GM12878 (cell line): ENCODE data around the gene TMEM198. TPM values are rescaled to one million over a fixed set of nuclear protein-coding genes. Genes with fewer than 3 reads are reported as not detected.
A peak's percentile ranks its signal among the peaks of the same experiment; 100 is the strongest.

Experiments
- ATAC-seq: fragments of 200-7000 bp; cut with Tn5 transposase; 3 replicates; pipeline ENCODE4 v1.9.1; 2020; ENCODE audit warnings: mild to moderate bottlenecking, moderate library complexity
- BruUV-seq: library from RNA; stranded (reverse); fragments of 400-500 nt; replicated peaks from 2 replicates; lab custom pipeline; 2021; lab: Mats Ljungman, UMichigan
- CTCF ChIA-PET: fragments of 300-600 bp; sonication (Branson Sonifier 250); formaldehyde crosslinking; extraction: SDS; loops from one replicate; lab custom pipeline; 2021; ENCODE audit warnings: inconsistent platforms; lab: Yijun Ruan, JAX
- POLR2A ChIA-PET: fragments of 350-600 bp; formaldehyde crosslinking; extraction: SDS; loops from one replicate; lab custom pipeline; 2021; ENCODE audit warnings: inconsistent platforms; lab: Charles Lee
- RAD21 ChIA-PET: fragments of 300-600 bp; sonication (Branson Sonifier 250); formaldehyde crosslinking; loops from one replicate; lab custom pipeline; 2023; ENCODE audit warnings: antibody characterized with exemption; ENCODE audit not compliant: unreplicated experiment; lab: Charles Lee
- SMC1A ChIA-PET: fragments of 300-600 bp; sonication (Branson Sonifier 250); formaldehyde crosslinking; loops from one replicate; lab custom pipeline; 2023; ENCODE audit not compliant: unreplicated experiment, uncharacterized antibody; lab: Charles Lee
- DNase-seq: peaks from one replicate; pipeline ENCODE4 v3.0.0-alpha.2; 2011; ENCODE audit warnings: low read depth, low spot score
- FAIRE-seq: peaks from 3 replicates; lab custom pipeline; 2011; peaks lifted over from hg19 to GRCh38; lab: Jason Lieb, UNC
- H2AFZ ChIP-seq: 2 replicates; pipeline ENCODE4 v1.6.0; 2011; ENCODE audit warnings: low read depth, low read length, control low read depth; ENCODE audit not compliant: control insufficient read depth
- H3K27ac ChIP-seq: 2 replicates; pipeline ENCODE4 v1.5.1; 2011; ENCODE audit warnings: control low read depth; ENCODE audit not compliant: control insufficient read depth, insufficient read depth
- H3K27me3 ChIP-seq, 2 experiments: replicated peaks in 1 of 2; 2 replicates each; pipeline versions ENCODE4 v1.6.0 to v1.6.1; 2011; ENCODE audit warnings: low read length in 1 of 2; ENCODE audit not compliant: control insufficient read depth in 2 of 2, insufficient read depth in 2 of 2
- H3K36me3 ChIP-seq, 2 experiments: 2 replicates each; pipeline ENCODE4 v1.5.1; 2011; ENCODE audit warnings: low read length in 1 of 2; ENCODE audit not compliant: control insufficient read depth in 2 of 2, insufficient read depth in 2 of 2
- H3K4me1 ChIP-seq: 2 replicates; pipeline ENCODE4 v1.6.1; 2011; ENCODE audit warnings: mild to moderate bottlenecking, low read length, moderate library complexity, mixed read lengths; ENCODE audit not compliant: control insufficient read depth, insufficient read depth
- H3K4me2 ChIP-seq: 2 replicates; pipeline ENCODE4 v1.6.0; 2011; ENCODE audit warnings: control low read depth; ENCODE audit not compliant: control insufficient read depth, insufficient read depth
- H3K4me3 ChIP-seq: fragments of 200-600 bp; sonication (generic); 2 replicates; pipeline ENCODE4 v1.5.1; 2016
- H3K79me2 ChIP-seq: 2 replicates; pipeline ENCODE4 v1.6.0; 2011; ENCODE audit warnings: low read length; ENCODE audit not compliant: control insufficient read depth, insufficient read depth
- H3K9ac ChIP-seq: 2 replicates; pipeline ENCODE4 v1.8.0; 2011; ENCODE audit warnings: low read length, control low read depth, mixed read lengths; ENCODE audit not compliant: control insufficient read depth, insufficient read depth
- H3K9me3 ChIP-seq: replicated peaks from 3 replicates; pipeline ENCODE4 v1.5.1; 2011; ENCODE audit warnings: mild to moderate bottlenecking, low read length; ENCODE audit not compliant: control insufficient read depth, insufficient read depth
- H4K20me1 ChIP-seq: 2 replicates; pipeline ENCODE4 v1.6.0; 2011; ENCODE audit not compliant: control insufficient read depth, insufficient read depth
- BHLHE40 ChIP-seq, 2 experiments: fragments of 450-650 bp in 1 of 2; IDR thresholded peaks; 2 replicates each; pipeline ENCODE4 v1.6.1; 2011 to 2017; ENCODE audit warnings: low read depth in 2 of 2, borderline replicate concordance in 1 of 2, improper control_type of control experiment in 1 of 2, low read length in 1 of 2, mild to moderate bottlenecking in 1 of 2
- CREM ChIP-seq: IDR thresholded peaks from 2 replicates; pipeline ENCODE4 v1.6.1; 2014; ENCODE audit warnings: antibody characterized with exemption, low read depth
- DPF2 ChIP-seq: fragments of 450-650 bp; IDR thresholded peaks from 2 replicates; pipeline ENCODE4 v1.6.1; 2017; ENCODE audit warnings: mild to moderate bottlenecking
- ETV6 ChIP-seq, 2 experiments: fragments of 450-650 bp in 1 of 2; IDR thresholded peaks in 1 of 2; conservative IDR thresholded peaks in 1 of 2; 2 replicates each; pipeline ENCODE4 v1.6.1; 2014; ENCODE audit warnings: antibody characterized with exemption in 1 of 2, borderline replicate concordance in 1 of 2, low read depth in 1 of 2, mild to moderate bottlenecking in 1 of 2, moderate library complexity in 1 of 2
- IKZF1 ChIP-seq: fragments of 450-650 bp; conservative IDR thresholded peaks from 2 replicates; pipeline ENCODE4 v1.6.1; 2017; ENCODE audit warnings: antibody characterized with exemption, mild to moderate bottlenecking
- LARP7 ChIP-seq: fragments of 450-650 bp; IDR thresholded peaks from 2 replicates; pipeline ENCODE4 v1.6.1; 2017; ENCODE audit warnings: mild to moderate bottlenecking
- MYC ChIP-seq: IDR thresholded peaks from 2 replicates; pipeline ENCODE4 v1.6.1; 2011; ENCODE audit warnings: mild to moderate bottlenecking, low read length, moderate library complexity, inconsistent platforms; ENCODE audit not compliant: insufficient read depth, insufficient replicate concordance, insufficient read length, severe bottlenecking
- NKRF ChIP-seq: fragments of 450-650 bp; conservative IDR thresholded peaks from 2 replicates; pipeline ENCODE4 v1.6.1; 2017; ENCODE audit warnings: mild to moderate bottlenecking, moderate library complexity
- RAD51 ChIP-seq: fragments of 450-650 bp; IDR thresholded peaks from 2 replicates; pipeline ENCODE4 v1.6.1; 2016; ENCODE audit warnings: moderate library complexity, mild to moderate bottlenecking, inconsistent platforms
- REST ChIP-seq: IDR thresholded peaks from 2 replicates; pipeline ENCODE4 v1.6.1; 2012; ENCODE audit warnings: mild to moderate bottlenecking, low read depth, low read length
- RUNX3 ChIP-seq: IDR thresholded peaks from 2 replicates; pipeline ENCODE4 v1.6.1; 2012; ENCODE audit warnings: low read length, inconsistent platforms
- TCF7 ChIP-seq: IDR thresholded peaks from 2 replicates; pipeline ENCODE4 v1.6.1; 2014; ENCODE audit warnings: antibody characterized with exemption, borderline replicate concordance
- ZNF24 ChIP-seq: fragments of 450-650 bp; IDR thresholded peaks from 2 replicates; pipeline ENCODE4 v1.6.1; 2017; ENCODE audit warnings: antibody characterized with exemption, mild to moderate bottlenecking
- ZNF622 ChIP-seq: fragments of 450-650 bp; IDR thresholded peaks from 2 replicates; pipeline ENCODE4 v1.6.1; 2017; ENCODE audit warnings: mild to moderate bottlenecking, inconsistent platforms
- WGBS: methylation state at CpG from one replicate; pipeline ENCODE4 v1.1.6; 2016; ENCODE audit warnings: low lambda C conversion rate; ENCODE audit not compliant: insufficient replicate concordance, insufficient coverage; ENCODE audit errors: missing lambda C conversion rate; 5-methylcytosine and 5-hydroxymethylcytosine counted together
- in situ Hi-C: fragments of 300-500 bp; cut with MboI; formaldehyde crosslinking; loops from 9 replicates; pipeline ENCODE4 v1.14.3; 2018; ENCODE audit warnings: mixed read lengths
- intact Hi-C: fragments of 100-400 bp; cut with micrococcal nuclease; formaldehyde crosslinking; loops from one replicate; pipeline ENCODE4 v1.14.2; 2022; ENCODE audit not compliant: unreplicated experiment
- polyA plus RNA-seq, 11 experiments: library from polyadenylated mRNA; depleted of rRNA in 4 of 11; unstranded in 6 of 11; stranded (reverse) in 5 of 11; fragments of >200 nt; fragmentation: Nextera tagmentation in 4 of 11; fragmentation: Illumina TruSeq in 1 of 11; extraction: Ambion mirVana in 4 of 11; extraction: Trizol in 1 of 11; gene quantifications; 1 replicate in 1 of 11; 2 replicates in 10 of 11; pipeline versions ENCODE4 v1.2.1 to v1.2.3, GENCODE V29; 2011 to 2016; ENCODE audit warnings: inconsistent platforms in 2 of 11, missing spikeins in 2 of 11, low read depth in 1 of 11
- total RNA-seq, 4 experiments: library from RNA; depleted of rRNA in 3 of 4; stranded (reverse); fragments of >200 nt in 3 of 4; fragmentation: Illumina TruSeq in 1 of 4; extraction: Trizol in 1 of 4; gene quantifications; 2 replicates each; pipeline versions ENCODE4 v1.2.1 to v1.2.3, GENCODE V29; 2013 to 2021

The TMEM198 gene
- total and polyA plus RNA-seq, 10 of the 15 experiments (the other 5 are each of a cell fraction or from before 2014, with no cell fraction given) = 0.16 to 1.2 (median 0.65) TPM; not detected in 2

- TF ChIP-seq IKZF1 (peak; percentile 65), TCF7 (no peak), BHLHE40 (IDR thresholded peaks at IDR 0.05; ENCODE audit: borderline replicate concordance in 1 of 2, low read depth in 2 of 2, low read length in 1 of 2) (peak in 1 of 2 experiments; percentile 50; a peak in 1 of 4 replicates), CREM (peak; percentile 71), RUNX3 (0 out of 2 replicates have a peak, but pooled peaks have one; percentile 11), DPF2 (peak; percentile 59), LARP7 (peak; percentile 84), MYC (peak; percentile 28)
- TF ChIP-seq, all 136 proteins: peak for 30
These were observed 2.1 kb upstream of the TMEM198 start (continued) for GRCh38 chr2:219541611-219542180.

- FAIRE-seq = no peak
- DNase-seq = no peak
- Histone ChIP-seq H3K4me2 (peak overlapping the region; percentile 81), H2AFZ (peak overlapping the region; percentile 62), H3K9me3 (no peaks in the 10 kb centered on the region), H3K27me3 (peaks cover 0 to 7% of the 10 kb centered on the region in 2 experiments; a peak in 2 of 4 replicates), H3K27ac (no peak overlapping the region), H3K79me2 (no peaks in the 10 kb centered on the region), H3K4me3 (peak overlapping the region; percentile 69), H4K20me1 (no peaks in the 10 kb centered on the region; the same call in 1 of the 2 replicates), H3K4me1 (peaks cover 3% of the 10 kb centered on the region; the same call in 1 of the 2 replicates), H3K36me3 (no peaks in the 10 kb centered on the region; a peak in 1 of 4 replicates), H3K9ac (peak overlapping the region; percentile 44; the same call in 1 of the 2 replicates)
- WGBS = 1% methylated on average over 57 of the region's 66 CpGs
- ChIA-PET RAD21 (interaction anchor here (1.0 to 3.7 kb wide), 4 partner anchors 44 to 147 kb away, joined by 3 to 25 read pairs (median 12); partner anchors contain the start of gene GMPPA), CTCF (interaction anchor here (0.6 to 4.5 kb wide), 12 partner anchors 9 to 147 kb away, joined by 3 to 68 read pairs (median 4); partner anchors contain the start of gene GMPPA), SMC1A (interaction anchor here (1.0 to 1.3 kb wide), 3 partner anchors 13 to 139 kb away, joined by 3 read pairs; no protein-coding TSS in a partner anchor), POLR2A (interaction anchor here (1.0 to 1.3 kb wide), 2 partner anchors 54 to 147 kb away, joined by 3 to 5 read pairs; partner anchors contain the start of gene STK11IP)
- TF ChIP-seq ZNF622 (no peak), RAD51 (no peak), ETV6 (conservative IDR thresholded peaks at IDR 0.05 in 1 of 2, IDR thresholded peaks at IDR 0.05 in 1 of 2; ENCODE audit: borderline replicate concordance in 1 of 2, low read depth in 1 of 2) (peak in 1 of 2 experiments; percentile 35; a peak in 1 of 4 replicates), ZNF24 (no peak), NKRF (peak; percentile 21; the same call in 1 of the 2 replicates), REST (peak; percentile 28; the same call in 1 of the 2 replicates)
- in situ Hi-C loops (loop anchor here (5.0 kb wide), 1 partner anchor 144 kb away; no protein-coding TSS in a partner anchor), intact Hi-C loops (no loop called here)
- ATAC-seq = peak; percentile 69
- BruUV-seq = no TSS peak
These were observed 765 bp upstream of the TMEM198 start for GRCh38 chr2:219542931-219543595.
